Right cardiac atrium (tissue), 5 donors: ENCODE measurements around the gene GDF15. TPM values are rescaled to one million over a fixed set of nuclear protein-coding genes. Genes with fewer than 3 reads are reported as not detected.

Experiments used
- microRNA-seq, 2 donors: library from miRNA; unstranded; fragments of <30 nt; microRNA quantifications; one replicate each; pipeline ENCODE4 v1.2.0, GENCODE V29; 2020 to 2021
- polyA plus RNA-seq: library from polyadenylated mRNA; stranded (reverse); fragments of 200-250 nt; gene quantifications from one replicate; pipeline ENCODE4 v1.2.3, GENCODE V29; 2013
- total RNA-seq, 4 donors: library from RNA; stranded (reverse); fragmentation: NEBNext Ultra II Directional; extraction: Animal tissue kit (Norgen Biotek cat#: 25700); gene quantifications; one replicate each; pipeline ENCODE4 v1.2.1, GENCODE V29; 2021
- donor health status: healthy with polysubstance abuse.
- donor health status: DM: no; HTN: yes; CAD: no.
- donor health status: DM: no; HTN: no; CAD: no.
- donor health status: DM: no; HTN: yes; CAD: no; lungs with severe emphysema.
- donor health status: DM: yes; HTN: yes; CAD: no.

The GDF15 gene
- total and polyA plus RNA-seq, 5 donors = 0.25 to 0.60 (median 0.52) TPM; not detected in 1

Small RNA genes within 50 kb of the gene (microRNA-seq; reads per million reads assigned to microRNA genes)
- gene MIR3189 = 0 reads per million in 2 donors

Other genes starting within 250 kb of the GDF15 start
- gene PIK3R2, start 233.0 kb upstream of the GDF15 start, total RNA-seq = 10 to 100 TPM; 21.3 to 30.1 (median 26.4) TPM
- 7.1 TPM for gene PIK3R2, start 233.0 kb upstream of the GDF15 start, polyA plus RNA-seq
- gene IFI30, start 212.3 kb upstream of the GDF15 start, total RNA-seq = 10 to 100 TPM; 21.8 to 47.4 (median 35.9) TPM
- gene IFI30, start 212.3 kb upstream of the GDF15 start, polyA plus RNA-seq = 10.1 TPM
- 10 to 100 TPM in 2 of 4 donors, 1 to 10 TPM in 2; 8.0 to 12.0 (median 10.0) TPM for gene MPV17L2, start 192.9 kb upstream of the GDF15 start, total RNA-seq
- 19.5 TPM for gene MPV17L2, start 192.9 kb upstream of the GDF15 start, polyA plus RNA-seq
- gene RAB3A, start 182.1 kb upstream of the GDF15 start, total RNA-seq = 10 to 100 TPM; 23.1 to 41.5 (median 29.5) TPM
- 29.1 TPM for gene RAB3A, start 182.1 kb upstream of the GDF15 start, polyA plus RNA-seq
- gene PDE4C, start 159.7 kb upstream of the GDF15 start, total RNA-seq = 1 to 10 TPM in 2 of 4 donors, under 1 TPM in 2; 0.47 to 1.6 (median 0.97) TPM
- gene PDE4C, start 159.7 kb upstream of the GDF15 start, polyA plus RNA-seq = 2.8 TPM
- 1 to 10 TPM in 2 of 4 donors, under 1 TPM in 2; 0.65 to 1.4 (median 1.1) TPM for gene IQCN, start 111.7 kb upstream of the GDF15 start, total RNA-seq
- gene IQCN, start 111.7 kb upstream of the GDF15 start, polyA plus RNA-seq = 5.3 TPM
- 100 to 1,000 TPM; 117 to 229 (median 122) TPM for gene JUND, start 104.5 kb upstream of the GDF15 start, total RNA-seq
- gene JUND, start 104.5 kb upstream of the GDF15 start, polyA plus RNA-seq = 233 TPM
- 10 to 100 TPM; 55.6 to 77.2 (median 64.8) TPM for gene LSM4, start 63.1 kb upstream of the GDF15 start, total RNA-seq
- 131 TPM for gene LSM4, start 63.1 kb upstream of the GDF15 start, polyA plus RNA-seq
- gene PGPEP1, start 45.6 kb upstream of the GDF15 start, total RNA-seq = 10 to 100 TPM; 31.3 to 42.0 (median 35.0) TPM
- 17.4 TPM for gene PGPEP1, start 45.6 kb upstream of the GDF15 start, polyA plus RNA-seq
- 1 to 10 TPM; 3.1 to 4.3 (median 3.7) TPM for gene LRRC25, start 11.5 kb downstream of the GDF15 start, total RNA-seq
- gene LRRC25, start 11.5 kb downstream of the GDF15 start, polyA plus RNA-seq = 1.5 TPM
- gene SSBP4, start 33.2 kb downstream of the GDF15 start, total RNA-seq = 10 to 100 TPM; 32.7 to 40.0 (median 37.8) TPM
- gene SSBP4, start 33.2 kb downstream of the GDF15 start, polyA plus RNA-seq = 36.2 TPM
- 10 to 100 TPM; 36.9 to 55.4 (median 45.3) TPM for gene ISYNA1, start 52.0 kb downstream of the GDF15 start, total RNA-seq
- 50.7 TPM for gene ISYNA1, start 52.0 kb downstream of the GDF15 start, polyA plus RNA-seq
- 10 to 100 TPM; 12.6 to 19.0 (median 14.0) TPM for gene ELL, start 135.9 kb downstream of the GDF15 start, total RNA-seq
- 9.3 TPM for gene ELL, start 135.9 kb downstream of the GDF15 start, polyA plus RNA-seq
- 100 to 1,000 TPM; 204 to 236 (median 213) TPM for gene FKBP8, start 157.4 kb downstream of the GDF15 start, total RNA-seq
- gene FKBP8, start 157.4 kb downstream of the GDF15 start, polyA plus RNA-seq = 285 TPM
- gene KXD1, start 171.7 kb downstream of the GDF15 start, total RNA-seq = 10 to 100 TPM; 47.8 to 55.4 (median 52.2) TPM
- gene KXD1, start 171.7 kb downstream of the GDF15 start, polyA plus RNA-seq = 49.0 TPM
- 100 to 1,000 TPM; 712 to 793 (median 725) TPM for gene UBA52, start 185.7 kb downstream of the GDF15 start, total RNA-seq
- gene UBA52, start 185.7 kb downstream of the GDF15 start, polyA plus RNA-seq = 622 TPM
- gene REX1BD, start 202.6 kb downstream of the GDF15 start, total RNA-seq = 10 to 100 TPM; 71.0 to 90.7 (median 77.1) TPM
- gene REX1BD, start 202.6 kb downstream of the GDF15 start, polyA plus RNA-seq = 99.9 TPM
- 10 to 100 TPM in 3 of 4 donors, 1 to 10 TPM in 1; 7.2 to 64.0 (median 38.8) TPM for gene CRLF1, start 220.6 kb downstream of the GDF15 start, total RNA-seq
- 79.6 TPM for gene CRLF1, start 220.6 kb downstream of the GDF15 start, polyA plus RNA-seq
- gene TMEM59L, start 226.7 kb downstream of the GDF15 start, total RNA-seq = 1 to 10 TPM; 2.2 to 5.9 (median 4.0) TPM
- gene TMEM59L, start 226.7 kb downstream of the GDF15 start, polyA plus RNA-seq = 4.8 TPM